CD4-positive, alpha-beta memory T cell (primary cell): ENCODE results near the gene KIFBP. TPM values are rescaled to one million over a fixed set of nuclear protein-coding genes. Genes with fewer than 3 reads are reported as not detected.

Experiments used
- CTCF ChIA-PET: fragments of 350-600 bp; sonication (Branson Sonifier 250); formaldehyde crosslinking; loops from one replicate; lab custom pipeline; 2021; ENCODE audit warnings: inconsistent platforms; ENCODE audit not compliant: partially characterized antibody; lab: Charles Lee
- POLR2A ChIA-PET: fragments of 350-600 bp; sonication (Branson Sonifier 250); formaldehyde crosslinking; loops from one replicate; lab custom pipeline; 2021; ENCODE audit not compliant: partially characterized antibody; lab: Charles Lee
- DNase-seq, 5 donors: peaks; one replicate each; pipeline versions ENCODE4 v3.0.0 to v3.0.0-alpha.2; 2020 to 2022; ENCODE audit warnings: mixed read lengths in 1 of 5
- H3K27ac ChIP-seq: one replicate; pipeline ENCODE4 v1.7.0; 2013; ENCODE audit warnings: low read depth, low read length
- H3K27me3 ChIP-seq: 2 replicates; pipeline ENCODE4 v1.7.0; 2013; ENCODE audit warnings: mild to moderate bottlenecking, low read length, moderate library complexity; ENCODE audit not compliant: insufficient read depth
- H3K36me3 ChIP-seq: 2 replicates; pipeline ENCODE4 v1.7.0; 2013; ENCODE audit warnings: mild to moderate bottlenecking, low read length, moderate library complexity; ENCODE audit not compliant: insufficient read depth
- H3K4me1 ChIP-seq: 2 replicates; pipeline ENCODE4 v1.7.0; 2013; ENCODE audit warnings: mild to moderate bottlenecking, low read length, moderate library complexity; ENCODE audit not compliant: insufficient read depth
- H3K4me3 ChIP-seq, 2 donors: one replicate each; pipeline ENCODE4 v1.7.0; 2013; ENCODE audit warnings: low read length in 2 of 2, mild to moderate bottlenecking in 1 of 2
- H3K9me3 ChIP-seq, 2 donors: one replicate each; pipeline ENCODE4 v1.7.0; 2013; ENCODE audit warnings: low read length in 2 of 2, control low read depth in 1 of 2; ENCODE audit not compliant: control insufficient read depth in 1 of 2
- H3K27ac Mint-ChIP-seq, 7 donors: one replicate each; pipeline ENCODE4 v1.8.0; 2020 to 2021; ENCODE audit warnings: mixed read lengths in 7 of 7, mild to moderate bottlenecking in 6 of 7, inconsistent platforms in 3 of 7, moderate library complexity in 3 of 7
- H3K27me3 Mint-ChIP-seq, 2 donors: one replicate each; pipeline ENCODE4 v1.8.0; 2020 to 2021; ENCODE audit warnings: mixed read lengths in 2 of 2
- H3K36me3 Mint-ChIP-seq, 2 donors: one replicate each; pipeline ENCODE4 v1.8.0; 2020 to 2021; ENCODE audit warnings: mixed read lengths in 2 of 2, inconsistent platforms in 1 of 2, mild to moderate bottlenecking in 1 of 2
- H3K4me1 Mint-ChIP-seq, 4 donors: one replicate each; pipeline ENCODE4 v1.8.0; 2020 to 2021; ENCODE audit warnings: mixed read lengths in 4 of 4, mild to moderate bottlenecking in 1 of 4
- H3K4me3 Mint-ChIP-seq, 8 donors: one replicate each; pipeline ENCODE4 v1.8.0; 2020 to 2021; ENCODE audit warnings: mixed read lengths in 8 of 8, mild to moderate bottlenecking in 7 of 8, moderate library complexity in 6 of 8, inconsistent platforms in 3 of 8
- H3K9me3 Mint-ChIP-seq, 8 donors: one replicate each; pipeline ENCODE4 v1.8.0; 2020 to 2021; ENCODE audit warnings: mixed read lengths in 8 of 8, mild to moderate bottlenecking in 5 of 8, inconsistent platforms in 3 of 8, moderate library complexity in 1 of 8
- intact Hi-C: fragments of 100-400 bp; cut with micrococcal nuclease; formaldehyde crosslinking; loops from one replicate; pipeline ENCODE4 v1.15.1; 2023
- polyA plus RNA-seq, 2 donors: library from polyadenylated mRNA; unstranded; fragments of 300-500 nt; fragmentation: Illumina TruSeq; gene quantifications; one replicate each; pipeline ENCODE4 v1.2.3, GENCODE V29; 2021
- total RNA-seq, 2 experiments: library from RNA; stranded (reverse); gene quantifications; one replicate each; pipeline ENCODE4 v1.2.3, GENCODE V29; 2021

KIFBP gene
- total and polyA plus RNA-seq, 4 experiments from 2014 or later = 2.7 to 18.5 (median 13.0) TPM

DNA sequence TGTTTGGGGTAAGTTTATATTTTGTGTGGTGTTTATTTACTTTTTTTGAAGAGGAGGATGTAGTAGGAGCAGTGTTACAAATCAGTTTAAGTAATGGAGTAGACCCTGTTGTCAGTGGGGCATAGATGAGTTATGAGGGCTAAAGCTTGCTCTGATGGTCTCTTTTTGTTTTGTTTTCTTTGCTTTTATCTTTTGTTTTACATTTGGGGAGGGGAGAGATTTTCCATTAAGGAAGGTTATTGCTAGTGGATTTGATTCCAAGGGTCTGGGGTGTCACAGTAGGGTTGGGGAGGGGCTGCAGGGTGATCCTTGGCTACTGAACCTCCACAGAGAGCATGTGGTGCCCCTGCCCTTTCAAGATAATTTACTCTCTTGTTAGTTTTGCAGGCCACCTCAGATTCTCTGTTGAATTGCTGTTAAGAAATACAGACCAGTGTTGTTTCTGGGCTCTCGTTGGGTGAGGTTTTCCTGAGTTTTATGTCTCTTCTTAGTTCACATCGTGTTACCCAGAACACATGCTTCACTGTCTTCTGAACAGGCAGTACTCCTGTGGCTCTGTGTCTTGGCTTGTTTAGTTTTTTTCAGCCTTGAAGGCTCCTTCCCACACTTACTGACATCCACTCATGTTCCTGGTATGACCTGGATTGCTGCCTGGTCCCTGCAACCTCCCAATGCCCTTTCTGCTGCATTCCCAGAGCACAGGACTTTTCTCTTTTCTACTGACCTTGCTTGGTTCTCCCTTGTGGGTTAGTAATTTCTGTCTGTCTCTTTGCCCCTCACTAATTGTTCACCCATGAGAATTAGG, 4.2 kb downstream of the KIFBP start:
- peaks cover 67% of the 10 kb centered on the region for H3K4me1 ChIP-seq
- H3K27ac Mint-ChIP-seq = peak overlapping the region; percentile 4 to 65 (median 52)
- no peaks in the 10 kb centered on the region for H3K27me3 ChIP-seq
- peaks cover 49 to 74% (median 63%) of the 10 kb centered on the region in 4 donors for H3K4me1 Mint-ChIP-seq
- no peak for DNase-seq
- H3K36me3 Mint-ChIP-seq = peaks cover 0 to 11% of the 10 kb centered on the region in 2 donors
- POLR2A ChIA-PET = interaction anchor here (1.3 kb wide), 1 partner anchor 101 kb away, joined by 4 read pairs; no protein-coding TSS in a partner anchor
- no peaks in the 10 kb centered on the region for H3K36me3 ChIP-seq
- peaks cover 0 to 4% (median 0%) of the 10 kb centered on the region in 8 donors for H3K9me3 Mint-ChIP-seq
- no peaks in the 10 kb centered on the region for H3K9me3 ChIP-seq
- H3K4me3 ChIP-seq = no peak overlapping the region
- no peak overlapping the region for H3K27ac ChIP-seq
- H3K27me3 Mint-ChIP-seq = no peaks in the 10 kb centered on the region
- H3K4me3 Mint-ChIP-seq = peak overlapping the region in 6 of 8 donors; percentile 3 to 55 (median 36)
- CTCF ChIA-PET = interaction anchor here (0.9 to 1.1 kb wide), 3 partner anchors 14 to 101 kb away, joined by 3 to 4 read pairs (median 3); no protein-coding TSS in a partner anchor
- intact Hi-C loops = no loop called here

DNA sequence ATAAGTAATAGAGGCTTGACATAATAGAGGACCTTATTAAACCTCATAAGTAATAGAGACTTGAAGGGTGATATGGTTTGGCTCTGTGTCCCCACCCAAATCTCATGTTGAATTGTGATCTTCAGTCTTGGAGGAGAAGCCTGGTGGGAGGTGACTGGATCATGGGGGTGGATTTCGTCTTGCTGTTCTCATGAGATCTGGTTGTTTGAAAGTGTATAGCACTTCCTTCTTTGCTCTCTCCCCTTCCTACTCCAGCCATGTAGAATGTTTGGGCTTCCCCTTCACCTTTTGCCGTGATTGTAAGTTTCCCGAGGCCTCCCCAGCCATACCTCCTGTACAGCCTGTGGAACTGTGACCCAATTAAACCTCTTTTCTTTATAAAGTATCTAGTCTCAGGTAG, 8.6 kb downstream of the KIFBP start:
- DNase-seq = no peak
- peak overlapping the region; percentile 19 to 86 (median 58) for H3K27ac Mint-ChIP-seq
- H3K36me3 Mint-ChIP-seq = peaks cover 5 to 17% of the 10 kb centered on the region in 2 donors
- H3K4me1 Mint-ChIP-seq = peaks cover 27 to 38% (median 32%) of the 10 kb centered on the region in 4 donors
- Histone ChIP-seq H3K4me3 (no peak overlapping the region), H3K4me1 (peaks cover 35% of the 10 kb centered on the region), H3K36me3 (peaks cover 12% of the 10 kb centered on the region), H3K27me3 (no peaks in the 10 kb centered on the region), H3K9me3 (no peaks in the 10 kb centered on the region), H3K27ac (peak overlapping the region; percentile 10)
- H3K9me3 Mint-ChIP-seq = no peaks in the 10 kb centered on the region
- ChIA-PET CTCF (no interaction called here), POLR2A (no interaction called here)
- H3K27me3 Mint-ChIP-seq = no peaks in the 10 kb centered on the region
- H3K4me3 Mint-ChIP-seq = peak overlapping the region in 4 of 8 donors; percentile 37 to 65 (median 46)
- intact Hi-C loops = no loop called here

DNA sequence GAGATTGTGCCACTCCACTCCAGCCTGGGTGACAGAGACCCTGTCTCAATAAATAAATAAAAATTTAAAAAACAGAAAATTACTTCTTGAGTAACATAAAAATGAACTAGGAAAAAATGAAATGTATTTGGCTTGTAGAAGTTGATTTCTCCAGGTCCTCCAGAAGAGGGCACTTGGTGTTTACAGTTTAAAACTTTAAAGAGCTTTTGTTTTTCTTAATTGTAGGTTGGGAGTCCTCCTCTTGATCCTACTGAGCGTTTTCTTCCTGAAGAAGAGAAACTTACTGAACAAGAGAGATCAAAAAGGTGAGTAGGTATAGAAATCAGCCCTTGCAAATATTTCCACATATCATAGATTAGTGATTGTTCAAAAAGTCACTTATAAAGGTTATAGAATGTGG, 16.2 kb downstream of the KIFBP start:
- Mint-ChIP-seq H3K9me3 (no peaks in the 10 kb centered on the region), H3K4me3 (no peak overlapping the region), H3K4me1 (peaks cover 1 to 5% (median 3%) of the 10 kb centered on the region in 4 donors), H3K27ac (peak overlapping the region in 1 of 7 donors; percentile 38), H3K36me3 (peaks cover 15 to 33% of the 10 kb centered on the region in 2 donors), H3K27me3 (no peaks in the 10 kb centered on the region)
- ChIA-PET POLR2A (interaction anchor here (1.0 to 4.2 kb wide), 5 partner anchors 39 to 403 kb away, joined by 4 to 56 read pairs (median 7); partner anchors contain the start of genes SRGN and VPS26A), CTCF (interaction anchor here (0.7 to 4.4 kb wide), 22 partner anchors 10 to 389 kb away, joined by 3 to 228 read pairs (median 4); partner anchors contain the start of genes DDX21 and SRGN)
- intact Hi-C loops = loop anchor here (1.0 to 5.0 kb wide), 5 partner anchors 88 to 502 kb away; no protein-coding TSS in a partner anchor
- peaks cover 21% of the 10 kb centered on the region for H3K36me3 ChIP-seq
- no peak overlapping the region for H3K27ac ChIP-seq
- no peaks in the 10 kb centered on the region for H3K27me3 ChIP-seq
- H3K4me1 ChIP-seq = no peaks in the 10 kb centered on the region
- no peaks in the 10 kb centered on the region for H3K9me3 ChIP-seq
- DNase-seq = peak in 4 of 5 donors; percentile 62 to 70 (median 64)
- H3K4me3 ChIP-seq = no peak overlapping the region

DNA sequence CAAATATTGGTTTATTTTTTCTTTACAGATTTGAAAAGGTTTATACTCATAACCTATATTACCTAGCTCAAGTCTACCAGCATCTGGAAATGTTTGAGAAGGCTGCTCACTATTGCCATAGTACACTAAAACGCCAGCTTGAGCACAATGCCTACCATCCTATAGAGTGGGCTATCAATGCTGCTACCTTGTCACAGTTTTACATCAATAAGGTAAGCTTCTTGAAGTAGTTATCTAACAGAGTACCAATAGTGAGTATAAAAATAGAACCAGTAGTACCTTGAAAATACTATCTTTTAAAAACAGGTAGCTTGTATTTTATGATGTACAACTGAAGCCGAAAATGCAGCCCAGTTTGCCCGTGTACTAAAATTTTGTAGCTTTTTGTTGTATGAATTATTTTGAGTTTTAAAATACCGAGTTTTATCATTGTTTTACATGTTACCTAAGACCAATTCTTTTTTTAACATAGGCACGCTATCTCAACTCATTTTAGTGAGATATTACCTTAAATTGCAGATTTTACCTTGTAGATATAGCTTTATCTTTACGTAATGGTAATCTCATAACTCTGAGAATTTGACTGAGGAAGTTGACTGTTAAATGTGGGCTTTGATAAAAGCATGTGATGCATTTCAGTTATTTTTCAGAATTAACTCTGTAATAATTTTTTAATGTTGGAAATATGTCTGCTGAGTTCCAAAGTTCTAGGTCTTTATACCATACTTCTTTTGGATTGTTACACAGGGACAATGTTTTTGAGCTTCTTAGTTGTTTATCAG, 17.3 kb downstream of the KIFBP start:
- Histone ChIP-seq H3K27ac (no peak overlapping the region), H3K9me3 (no peaks in the 10 kb centered on the region), H3K4me1 (no peaks in the 10 kb centered on the region), H3K4me3 (no peak overlapping the region), H3K36me3 (peaks cover 16% of the 10 kb centered on the region), H3K27me3 (no peaks in the 10 kb centered on the region)
- Mint-ChIP-seq H3K27ac (no peak overlapping the region), H3K4me3 (no peak overlapping the region), H3K27me3 (no peaks in the 10 kb centered on the region), H3K36me3 (peaks cover 10 to 31% of the 10 kb centered on the region in 2 donors), H3K9me3 (no peaks in the 10 kb centered on the region), H3K4me1 (peaks cover 1 to 5% (median 3%) of the 10 kb centered on the region in 4 donors)
- CTCF ChIA-PET = interaction anchor here (0.7 to 4.4 kb wide), 24 partner anchors 9 to 387 kb away, joined by 3 to 228 read pairs (median 4); partner anchors contain the start of genes DDX21, KIFBP, SRGN and SUPV3L1
- POLR2A ChIA-PET = interaction anchor here (1.0 to 4.2 kb wide), 5 partner anchors 19 to 402 kb away, joined by 3 to 56 read pairs (median 4); partner anchors contain the start of gene SRGN
- intact Hi-C loops = loop anchor here (1.0 to 2.0 kb wide), 4 partner anchors 87 to 387 kb away; no protein-coding TSS in a partner anchor
- DNase-seq = no peak

DNA sequence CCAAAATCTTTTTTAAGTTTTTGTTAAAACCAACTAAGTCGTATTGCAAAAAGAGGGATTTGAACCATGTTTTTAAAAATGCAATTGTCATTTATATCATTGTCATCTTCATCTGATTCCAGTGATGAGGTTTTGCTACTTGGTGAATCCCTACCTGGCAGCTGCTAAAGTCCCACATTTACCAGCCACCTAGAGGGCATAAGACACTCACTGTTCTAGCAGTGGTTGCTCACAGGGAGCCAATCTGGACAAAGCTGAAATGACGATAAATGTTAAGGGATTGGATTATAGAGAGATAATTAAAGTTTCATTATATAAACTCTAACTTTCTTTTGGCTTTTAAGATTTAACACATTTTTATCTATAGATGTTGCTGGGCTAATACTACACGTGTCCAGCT, 18.7 kb downstream of the KIFBP start:
- ChIA-PET CTCF (interaction anchor here (1.1 to 4.4 kb wide), 4 partner anchors 38 to 120 kb away, joined by 4 to 228 read pairs (median 24); partner anchors contain the start of gene SRGN), POLR2A (interaction anchor here (3.5 to 4.2 kb wide), 2 partner anchors 81 to 86 kb away, joined by 26 to 56 read pairs; partner anchors contain the start of gene SRGN)
- Mint-ChIP-seq H3K4me3 (no peak overlapping the region), H3K36me3 (peaks cover 16 to 36% of the 10 kb centered on the region in 2 donors), H3K9me3 (no peaks in the 10 kb centered on the region), H3K27me3 (no peaks in the 10 kb centered on the region), H3K4me1 (peaks cover 1 to 5% (median 3%) of the 10 kb centered on the region in 4 donors), H3K27ac (no peak overlapping the region)
- H3K27ac ChIP-seq = no peak overlapping the region
- no peaks in the 10 kb centered on the region for H3K27me3 ChIP-seq
- no peak for DNase-seq
- intact Hi-C loops = no loop called here
- H3K4me3 ChIP-seq = no peak overlapping the region
- H3K9me3 ChIP-seq = no peaks in the 10 kb centered on the region
- H3K36me3 ChIP-seq = peaks cover 16% of the 10 kb centered on the region
- H3K4me1 ChIP-seq = no peaks in the 10 kb centered on the region

DNA sequence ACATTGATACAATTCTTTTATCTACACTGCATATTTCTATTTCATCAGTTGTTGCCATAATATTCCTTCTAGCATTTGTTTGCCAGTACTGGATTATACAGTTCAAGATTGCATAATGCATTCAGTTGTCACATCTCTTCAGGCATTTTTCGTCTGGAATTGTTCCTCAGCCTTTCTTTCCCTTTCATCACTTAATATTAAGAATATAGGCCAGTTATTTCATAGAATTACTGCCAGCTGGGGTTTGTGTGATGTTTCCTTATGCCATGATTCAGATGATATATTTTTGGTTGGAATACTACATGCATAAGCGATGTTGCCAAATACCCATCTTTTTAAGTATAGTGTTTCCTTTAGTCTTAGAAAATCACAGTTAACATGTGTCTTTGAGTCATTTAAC, 20.8 kb downstream of the KIFBP start:
- no peaks in the 10 kb centered on the region for H3K9me3 Mint-ChIP-seq
- Histone ChIP-seq H3K36me3 (peaks cover 24% of the 10 kb centered on the region), H3K9me3 (no peaks in the 10 kb centered on the region), H3K27me3 (no peaks in the 10 kb centered on the region), H3K4me3 (no peak overlapping the region), H3K4me1 (no peaks in the 10 kb centered on the region), H3K27ac (no peak overlapping the region)
- intact Hi-C loops = no loop called here
- peaks cover 29 to 47% of the 10 kb centered on the region in 2 donors for H3K36me3 Mint-ChIP-seq
- no peak overlapping the region for H3K27ac Mint-ChIP-seq
- CTCF ChIA-PET = interaction anchor here (1.0 to 1.6 kb wide), 3 partner anchors 83 to 86 kb away, joined by 4 to 8 read pairs (median 5); no protein-coding TSS in a partner anchor
- DNase-seq = no peak
- no peaks in the 10 kb centered on the region for H3K27me3 Mint-ChIP-seq
- H3K4me1 Mint-ChIP-seq = peaks cover 1 to 5% (median 4%) of the 10 kb centered on the region in 4 donors
- H3K4me3 Mint-ChIP-seq = no peak overlapping the region
- POLR2A ChIA-PET = interaction anchor here (1.4 kb wide), 1 partner anchor 35 kb away, joined by 3 read pairs; no protein-coding TSS in a partner anchor
